ENCODE measurements around the gene SCARF2.
"Not testable (repeated sequence)": the region's sequence is repeated elsewhere in the genome, so short reads cannot be mapped to it uniquely, and the experiment has no call there.

The SCARF2 gene

GRCh38 chr22:20427104-20427944, 10.3 kb downstream of the SCARF2 start:
- DNase-seq (ENCODE audit: low read depth): no peak

GRCh38 chr22:20426259-20426615, 11.4 kb downstream of the SCARF2 start:
- no peak for DNase-seq (ENCODE audit: low read depth)

- DNase-seq (ENCODE audit: low read depth): no peak
Observed at GRCh38 chr22:20425566-20426258, 11.9 kb downstream of the SCARF2 start.

GRCh38 chr22:20424932-20425565, 12.6 kb downstream of the SCARF2 start:
- peak; percentile 21 for DNase-seq (ENCODE audit: low read depth)

- DNase-seq (ENCODE audit: low read depth): no peak
Observed at GRCh38 chr22:20424568-20424931, 13.1 kb downstream of the SCARF2 start.

GRCh38 chr22:20423906-20424551, 13.6 kb downstream of the SCARF2 start:
- DNase-seq (ENCODE audit: low read depth): no peak

DNA sequence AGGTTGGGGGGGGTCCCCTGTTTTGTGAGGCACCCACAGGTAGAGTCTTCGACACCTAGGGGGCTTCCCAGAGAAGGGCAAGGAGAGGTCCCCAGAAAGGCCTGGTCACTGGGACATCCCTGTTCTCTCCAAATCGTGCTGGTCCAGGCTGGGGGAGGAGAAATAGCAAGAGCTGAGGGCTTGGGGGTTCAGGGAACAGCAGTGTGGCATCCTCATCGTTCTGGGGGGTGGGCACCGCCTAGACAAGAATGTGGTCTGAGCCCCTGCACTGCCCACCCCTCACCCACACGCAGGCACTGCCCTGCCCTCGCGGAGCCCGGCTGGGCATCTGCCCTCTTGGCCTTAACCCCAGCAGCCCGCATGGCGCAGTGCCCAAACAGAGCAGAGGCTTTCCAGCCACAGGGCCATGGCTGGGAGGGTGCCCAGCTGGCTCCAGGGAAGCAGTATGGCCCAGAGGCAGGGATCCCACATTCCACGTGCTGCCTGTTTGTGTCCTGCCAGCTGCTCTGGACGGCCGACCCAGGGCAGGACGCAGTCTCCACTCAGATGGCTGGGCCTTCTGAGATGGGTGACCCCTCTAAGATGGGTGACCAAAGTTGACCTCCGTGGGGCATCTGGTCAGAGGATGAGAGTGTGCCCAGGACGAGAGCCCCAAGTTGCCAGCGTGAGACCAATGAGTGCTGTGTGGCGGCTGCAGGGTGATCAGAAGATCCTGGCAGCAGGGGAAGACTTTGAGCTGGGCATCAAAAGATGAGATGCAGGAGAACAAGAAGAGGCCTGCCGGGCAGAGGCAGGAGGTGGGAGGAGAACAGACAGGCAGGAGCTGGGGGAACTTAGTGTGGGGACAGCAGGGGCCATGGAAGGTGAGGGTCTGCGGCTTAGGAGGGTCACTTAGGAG, 14.4 kb downstream of the SCARF2 start:
- DNase-seq (ENCODE audit: low read depth): no peak

- no peak for DNase-seq (ENCODE audit: low read depth)
Observed at GRCh38 chr22:20422271-20423007, 15.2 kb downstream of the SCARF2 start.

GRCh38 chr22:20421507-20421874, 16.1 kb downstream of the SCARF2 start:
- DNase-seq (ENCODE audit: low read depth): no peak

DNA sequence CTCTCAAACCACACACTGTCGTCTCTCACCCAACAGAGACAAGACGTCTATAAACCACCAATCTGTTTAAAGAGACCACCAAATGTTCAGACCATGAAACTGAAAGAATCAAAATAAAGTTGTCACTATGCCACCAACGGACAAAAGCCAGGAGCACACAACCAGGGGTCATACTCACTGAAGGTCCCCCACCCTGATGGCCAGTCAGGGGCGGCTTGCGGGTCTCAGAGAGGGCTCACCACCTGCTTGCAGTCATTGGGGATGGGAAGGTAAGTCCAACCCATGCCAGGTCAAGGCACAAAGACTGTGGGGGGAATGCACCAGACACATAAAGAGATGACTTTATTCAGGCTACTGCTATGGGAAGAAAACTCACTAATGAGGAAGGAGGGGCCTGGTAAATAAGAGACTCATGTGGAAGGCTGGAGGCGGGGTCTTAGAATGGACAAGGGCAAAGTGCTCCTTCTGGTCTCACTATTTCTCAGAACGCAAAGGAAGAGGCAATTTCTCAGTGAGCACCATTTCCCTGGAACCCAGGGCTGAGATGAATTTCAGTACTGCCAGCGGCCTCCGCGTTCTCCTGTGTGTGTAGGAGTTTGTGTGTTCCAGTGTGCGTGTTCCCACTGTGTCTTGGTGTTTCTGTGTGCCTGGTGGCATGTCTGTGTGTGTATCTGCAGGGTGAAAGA, 17.3 kb downstream of the SCARF2 start:
- no peak for DNase-seq (ENCODE audit: low read depth)

- no peak for DNase-seq (ENCODE audit: low read depth)
Observed at GRCh38 chr22:20419664-20419951, 18.0 kb downstream of the SCARF2 start.

DNA sequence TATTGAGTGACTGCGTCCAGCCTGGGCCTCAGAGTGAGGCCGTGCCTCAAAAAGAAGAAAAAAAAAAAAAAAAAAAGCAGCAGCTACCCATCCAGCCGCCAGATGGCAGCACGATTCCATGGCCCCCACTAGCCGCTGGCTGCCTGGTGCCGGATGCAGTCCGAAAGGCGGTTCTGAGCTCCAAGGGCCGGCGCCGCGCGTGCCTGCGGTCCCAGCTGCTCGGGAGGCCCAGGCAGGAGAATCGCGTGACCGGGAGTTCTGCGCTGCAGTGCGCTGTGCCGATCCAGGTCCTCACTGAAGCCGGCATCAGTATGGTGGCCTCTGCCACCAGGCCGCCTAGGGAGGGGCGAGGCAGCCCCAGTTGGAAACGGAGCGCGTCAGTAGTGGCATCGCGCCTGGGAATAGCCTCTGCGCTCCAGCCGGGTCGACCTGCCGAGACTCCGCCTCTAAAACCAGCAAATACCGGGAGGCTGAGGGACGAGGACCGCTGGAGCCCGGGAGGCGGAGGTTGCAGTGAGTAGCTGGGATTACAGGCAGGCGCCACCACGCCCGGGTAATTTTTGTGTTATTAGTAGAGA, 19.3 kb downstream of the SCARF2 start:
- peak; percentile 90 for DNase-seq (ENCODE audit: low read depth)

- DNase-seq (ENCODE audit: low read depth): not testable (repeated sequence)
Observed at GRCh38 chr22:20415699-20416098, 21.9 kb downstream of the SCARF2 start.

DNA sequence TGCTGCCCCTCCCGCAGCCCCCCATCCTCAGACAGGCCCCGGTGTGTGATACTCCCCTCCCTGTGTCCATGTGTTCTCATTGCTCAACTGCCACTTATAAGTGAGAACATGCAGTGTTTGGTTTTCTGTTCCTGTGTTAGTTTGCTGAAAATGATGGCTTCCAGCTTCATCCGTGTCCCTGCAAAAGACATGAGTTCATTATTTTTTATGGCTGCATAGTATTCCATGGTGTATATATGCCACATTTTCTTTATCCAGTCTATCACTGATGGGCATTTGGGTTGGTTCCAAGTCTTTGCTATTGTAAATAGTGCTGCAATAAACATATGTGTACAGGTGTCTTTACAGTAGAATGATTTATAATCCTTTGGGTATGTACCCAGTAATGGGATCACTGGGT, 22.4 kb downstream of the SCARF2 start:
- DNase-seq (ENCODE audit: low read depth): not testable (repeated sequence)

- DNase-seq (ENCODE audit: low read depth): no peak
Observed at GRCh38 chr22:20414450-20414849, 23.2 kb downstream of the SCARF2 start.

GRCh38 chr22:20414059-20414440, 23.6 kb downstream of the SCARF2 start:
- DNase-seq (ENCODE audit: low read depth): no peak

GRCh38 chr22:20413217-20414058, 24.2 kb downstream of the SCARF2 start:
- no peak for DNase-seq (ENCODE audit: low read depth)

DNA sequence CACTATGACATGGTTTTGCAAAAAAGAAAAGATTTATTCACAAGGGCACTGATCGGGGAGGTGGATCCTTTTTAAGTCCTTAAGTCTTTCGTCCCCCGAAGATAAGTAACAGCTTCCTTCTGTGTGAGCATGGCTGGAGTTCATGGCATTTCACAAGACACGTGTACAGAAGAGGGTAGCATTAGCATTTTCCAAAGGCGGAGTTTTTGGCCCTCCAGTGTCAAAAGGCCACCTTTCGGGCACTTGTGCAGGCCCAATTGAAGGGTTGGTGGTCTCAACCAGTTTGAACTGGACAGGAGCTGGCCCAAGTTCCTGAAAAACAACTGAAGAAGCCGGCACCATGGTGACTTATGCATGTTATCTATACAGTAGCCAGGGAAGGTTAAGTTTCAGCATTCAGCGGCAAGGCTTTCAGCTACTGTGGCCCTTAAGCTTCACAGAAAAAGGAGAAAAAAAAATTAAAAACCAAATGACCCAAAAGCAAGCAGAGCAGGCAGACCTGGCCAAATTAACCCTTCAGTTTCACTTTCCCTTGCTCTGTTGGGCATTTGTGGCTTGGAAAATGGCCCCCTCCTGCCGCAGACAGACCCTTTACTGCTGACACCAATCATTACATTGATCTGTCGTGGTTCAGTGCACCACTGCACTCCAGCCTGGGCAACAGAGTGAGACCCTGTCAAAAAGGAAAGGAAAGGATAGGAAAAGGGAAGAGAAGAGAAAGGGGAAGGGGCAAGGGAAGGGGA, 25.0 kb downstream of the SCARF2 start:
- DNase-seq (ENCODE audit: low read depth): no peak

GRCh38 chr22:20409385-20409784, 28.2 kb downstream of the SCARF2 start:
- not testable (repeated sequence) for DNase-seq (ENCODE audit: low read depth)

All from ELR (cell line).